HepG2 (cell line): Measurements from ENCODE around the gene FDPS. TPM values are rescaled to one million over a fixed set of nuclear protein-coding genes. Genes with fewer than 3 reads are reported as not detected.

ENCODE experiments used
- FOXA3 ChIP-seq: IDR thresholded peaks from 2 replicates; pipeline ENCODE4 v1.6.1; 2016; ENCODE audit warnings: missing genetic modification reagents, missing compliant biosample characterization
- MATR3 ChIP-seq: sonication (generic); formaldehyde crosslinking; IDR thresholded peaks from 2 replicates; pipeline ENCODE4 v1.4.0; 2020; ENCODE audit warnings: missing genetic modification reagents
- NAIF1 ChIP-seq: sonication (generic); formaldehyde crosslinking; IDR thresholded peaks from 2 replicates; pipeline ENCODE4 v1.5.0; 2020; ENCODE audit warnings: mild to moderate bottlenecking, missing genetic modification reagents, borderline replicate concordance
- PHF21A ChIP-seq: sonication (generic); formaldehyde crosslinking; IDR thresholded peaks from 2 replicates; pipeline ENCODE4 v1.5.0; 2020; ENCODE audit warnings: mild to moderate bottlenecking, missing genetic modification reagents
- YEATS2 ChIP-seq: sonication (generic); formaldehyde crosslinking; IDR thresholded peaks from 2 replicates; pipeline ENCODE4 v1.4.0; 2020; ENCODE audit warnings: missing genetic modification reagents, borderline replicate concordance
- ZNF256 ChIP-seq: sonication (generic); formaldehyde crosslinking; conservative IDR thresholded peaks from 2 replicates; pipeline ENCODE4 v1.4.0; 2020; ENCODE audit warnings: missing genetic modification reagents
- ZNF337 ChIP-seq: sonication (generic); formaldehyde crosslinking; IDR thresholded peaks from 2 replicates; pipeline ENCODE4 v1.5.1; 2020; ENCODE audit warnings: missing genetic modification reagents, low read depth, mild to moderate bottlenecking, borderline replicate concordance
- ZNF354B ChIP-seq: sonication (generic); formaldehyde crosslinking; IDR thresholded peaks from 2 replicates; pipeline ENCODE4 v1.8.0; 2022; ENCODE audit warnings: mild to moderate bottlenecking, missing genetic modification reagents
- ZNF530 ChIP-seq: sonication (generic); formaldehyde crosslinking; IDR thresholded peaks from 2 replicates; pipeline ENCODE4 v1.5.0; 2020; ENCODE audit warnings: low read depth, mild to moderate bottlenecking, missing genetic modification reagents
- ZNF703 ChIP-seq: sonication (generic); formaldehyde crosslinking; IDR thresholded peaks from 2 replicates; pipeline ENCODE4 v1.5.1; 2020; ENCODE audit warnings: missing genetic modification reagents, mild to moderate bottlenecking, moderate library complexity, borderline replicate concordance
- ZNF781 ChIP-seq: sonication (generic); formaldehyde crosslinking; IDR thresholded peaks from 2 replicates; pipeline ENCODE4 v1.5.1; 2020; ENCODE audit warnings: borderline replicate concordance, mild to moderate bottlenecking, missing genetic modification reagents; ENCODE audit errors: not compliant biosample characterization
- ZNF850 ChIP-seq: sonication (generic); formaldehyde crosslinking; conservative IDR thresholded peaks from 2 replicates; pipeline ENCODE4 v1.9.0; 2021; ENCODE audit warnings: mild to moderate bottlenecking, missing genetic modification reagents
- polyA plus RNA-seq, 8 experiments: library from polyadenylated mRNA; depleted of rRNA in 3 of 8; stranded (reverse) in 7 of 8; unstranded in 1 of 8; fragments of >200 nt; fragmentation: Illumina TruSeq in 4 of 8; extraction: Trizol in 4 of 8; gene quantifications; 2 replicates each; pipeline versions ENCODE4 v1.2.1 to v1.2.3, GENCODE V29; 2011 to 2016; ENCODE audit warnings: low read depth in 4 of 8, missing spikeins in 1 of 8, mixed read lengths in 1 of 8; ENCODE audit not compliant: insufficient read depth in 1 of 8
- total RNA-seq, 5 experiments: library from RNA; depleted of rRNA; stranded (reverse); fragments of >200 nt; fragmentation: Illumina TruSeq; extraction: Trizol; gene quantifications; 2 replicates each; pipeline ENCODE4 v1.2.3, GENCODE V29; 2016; ENCODE audit warnings: low read depth in 1 of 5
- TF ChIP-seq, protein P1 (sequence below): sonication (generic); formaldehyde crosslinking; IDR thresholded peaks from 2 replicates; pipeline ENCODE4 v1.4.0; 2020; ENCODE audit warnings: mild to moderate bottlenecking, missing genetic modification reagents
- TF ChIP-seq, protein P2 (sequence below): sonication (generic); formaldehyde crosslinking; IDR thresholded peaks from 2 replicates; pipeline ENCODE4 v1.8.1; 2023; ENCODE audit warnings: mild to moderate bottlenecking, missing genetic modification reagents
- TF ChIP-seq, protein P3 (sequence below): IDR thresholded peaks from 2 replicates; pipeline ENCODE4 v1.6.1; 2012; ENCODE audit warnings: low read length, improper control_type of control experiment
- TF ChIP-seq, protein P4 (sequence below): sonication (generic); formaldehyde crosslinking; IDR thresholded peaks from 2 replicates; pipeline ENCODE4 v1.4.0; 2020; ENCODE audit warnings: low read depth, mild to moderate bottlenecking, missing genetic modification reagents

The FDPS gene
- total and polyA plus RNA-seq, 2 of the 13 experiments (the other 11 are each of a cell fraction or from before 2014, with no cell fraction given): 264 to 519 TPM

DNA sequence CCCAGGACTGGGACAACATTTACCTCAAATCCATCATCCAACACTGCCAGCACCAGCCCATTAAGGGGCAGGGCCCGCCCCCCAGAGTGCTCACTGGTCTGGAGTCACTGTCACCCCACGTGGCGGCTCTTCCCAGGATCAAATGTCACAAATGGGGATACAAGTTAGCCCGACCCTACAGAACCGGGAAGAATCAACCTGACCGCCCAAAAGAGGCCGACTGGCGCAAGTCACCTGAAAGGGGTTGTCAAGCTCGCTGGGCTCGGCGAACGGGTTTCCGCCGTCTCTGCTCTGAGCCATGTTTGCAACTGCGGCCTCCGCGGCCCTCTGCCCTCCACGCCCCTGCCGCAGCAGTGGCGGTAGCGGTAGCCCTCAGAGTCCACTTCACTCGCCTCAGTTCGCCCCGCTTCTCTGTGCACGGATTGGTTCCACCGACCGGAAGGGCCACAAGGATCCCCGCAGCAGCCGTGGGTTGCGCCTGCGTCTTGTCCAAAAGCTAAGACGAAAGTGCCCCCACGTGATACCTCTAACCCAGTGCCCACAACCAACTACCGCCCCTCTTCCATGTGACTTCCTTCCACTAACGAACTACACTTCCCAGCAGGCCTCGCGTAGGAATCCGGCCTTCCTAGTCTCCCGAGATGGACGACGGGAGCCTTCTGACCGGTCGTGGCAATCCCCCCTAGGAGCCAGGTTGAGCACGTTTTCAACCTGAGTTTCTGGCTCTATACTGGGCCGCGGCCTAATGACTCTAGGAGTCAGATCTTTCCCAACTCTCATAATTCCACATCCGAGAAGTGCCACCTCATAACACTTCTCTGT, 46.6 kb upstream of the FDPS start, which contains the start of gene SCAMP3 (continued):
- TF ChIP-seq, protein P1, sequence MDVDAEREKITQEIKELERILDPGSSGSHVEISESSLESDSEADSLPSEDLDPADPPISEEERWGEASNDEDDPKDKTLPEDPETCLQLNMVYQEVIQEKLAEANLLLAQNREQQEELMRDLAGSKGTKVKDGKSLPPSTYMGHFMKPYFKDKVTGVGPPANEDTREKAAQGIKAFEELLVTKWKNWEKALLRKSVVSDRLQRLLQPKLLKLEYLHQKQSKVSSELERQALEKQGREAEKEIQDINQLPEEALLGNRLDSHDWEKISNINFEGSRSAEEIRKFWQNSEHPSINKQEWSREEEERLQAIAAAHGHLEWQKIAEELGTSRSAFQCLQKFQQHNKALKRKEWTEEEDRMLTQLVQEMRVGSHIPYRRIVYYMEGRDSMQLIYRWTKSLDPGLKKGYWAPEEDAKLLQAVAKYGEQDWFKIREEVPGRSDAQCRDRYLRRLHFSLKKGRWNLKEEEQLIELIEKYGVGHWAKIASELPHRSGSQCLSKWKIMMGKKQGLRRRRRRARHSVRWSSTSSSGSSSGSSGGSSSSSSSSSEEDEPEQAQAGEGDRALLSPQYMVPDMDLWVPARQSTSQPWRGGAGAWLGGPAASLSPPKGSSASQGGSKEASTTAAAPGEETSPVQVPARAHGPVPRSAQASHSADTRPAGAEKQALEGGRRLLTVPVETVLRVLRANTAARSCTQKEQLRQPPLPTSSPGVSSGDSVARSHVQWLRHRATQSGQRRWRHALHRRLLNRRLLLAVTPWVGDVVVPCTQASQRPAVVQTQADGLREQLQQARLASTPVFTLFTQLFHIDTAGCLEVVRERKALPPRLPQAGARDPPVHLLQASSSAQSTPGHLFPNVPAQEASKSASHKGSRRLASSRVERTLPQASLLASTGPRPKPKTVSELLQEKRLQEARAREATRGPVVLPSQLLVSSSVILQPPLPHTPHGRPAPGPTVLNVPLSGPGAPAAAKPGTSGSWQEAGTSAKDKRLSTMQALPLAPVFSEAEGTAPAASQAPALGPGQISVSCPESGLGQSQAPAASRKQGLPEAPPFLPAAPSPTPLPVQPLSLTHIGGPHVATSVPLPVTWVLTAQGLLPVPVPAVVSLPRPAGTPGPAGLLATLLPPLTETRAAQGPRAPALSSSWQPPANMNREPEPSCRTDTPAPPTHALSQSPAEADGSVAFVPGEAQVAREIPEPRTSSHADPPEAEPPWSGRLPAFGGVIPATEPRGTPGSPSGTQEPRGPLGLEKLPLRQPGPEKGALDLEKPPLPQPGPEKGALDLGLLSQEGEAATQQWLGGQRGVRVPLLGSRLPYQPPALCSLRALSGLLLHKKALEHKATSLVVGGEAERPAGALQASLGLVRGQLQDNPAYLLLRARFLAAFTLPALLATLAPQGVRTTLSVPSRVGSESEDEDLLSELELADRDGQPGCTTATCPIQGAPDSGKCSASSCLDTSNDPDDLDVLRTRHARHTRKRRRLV: peak; percentile 68; the same call in 1 of the 2 replicates
- TF ChIP-seq PHF21A (peak; percentile 70; the same call in 1 of the 2 replicates), ZNF530 (CRISPR knock-in tag) (no peak), FOXA3 (CRISPR knock-in tag) (peak; percentile 32; the same call in 1 of the 2 replicates), ZNF256 (no peak; the same call in 1 of the 2 replicates), ZNF354B (CRISPR knock-in tag) (0 out of 2 replicates have a peak, but pooled peaks have one; percentile 38), MATR3 (CRISPR knock-in tag) (no peak), ZNF850 (CRISPR knock-in tag) (peak; percentile 64; the same call in 1 of the 2 replicates), ZNF781 (CRISPR knock-in tag) (peak; percentile 76), ZNF703 (CRISPR knock-in tag) (no peak), NAIF1 (CRISPR knock-in tag) (0 out of 2 replicates have a peak, but pooled peaks have one; percentile 59), YEATS2 (CRISPR knock-in tag) (peak; percentile 90; the same call in 1 of the 2 replicates), ZNF337 (no peak)
- TF ChIP-seq, protein P2, sequence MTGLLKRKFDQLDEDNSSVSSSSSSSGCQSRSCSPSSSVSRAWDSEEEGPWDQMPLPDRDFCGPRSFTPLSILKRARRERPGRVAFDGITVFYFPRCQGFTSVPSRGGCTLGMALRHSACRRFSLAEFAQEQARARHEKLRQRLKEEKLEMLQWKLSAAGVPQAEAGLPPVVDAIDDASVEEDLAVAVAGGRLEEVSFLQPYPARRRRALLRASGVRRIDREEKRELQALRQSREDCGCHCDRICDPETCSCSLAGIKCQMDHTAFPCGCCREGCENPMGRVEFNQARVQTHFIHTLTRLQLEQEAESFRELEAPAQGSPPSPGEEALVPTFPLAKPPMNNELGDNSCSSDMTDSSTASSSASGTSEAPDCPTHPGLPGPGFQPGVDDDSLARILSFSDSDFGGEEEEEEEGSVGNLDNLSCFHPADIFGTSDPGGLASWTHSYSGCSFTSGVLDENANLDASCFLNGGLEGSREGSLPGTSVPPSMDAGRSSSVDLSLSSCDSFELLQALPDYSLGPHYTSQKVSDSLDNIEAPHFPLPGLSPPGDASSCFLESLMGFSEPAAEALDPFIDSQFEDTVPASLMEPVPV (CRISPR knock-in tag): peak; percentile 90
- TF ChIP-seq, protein P3, sequence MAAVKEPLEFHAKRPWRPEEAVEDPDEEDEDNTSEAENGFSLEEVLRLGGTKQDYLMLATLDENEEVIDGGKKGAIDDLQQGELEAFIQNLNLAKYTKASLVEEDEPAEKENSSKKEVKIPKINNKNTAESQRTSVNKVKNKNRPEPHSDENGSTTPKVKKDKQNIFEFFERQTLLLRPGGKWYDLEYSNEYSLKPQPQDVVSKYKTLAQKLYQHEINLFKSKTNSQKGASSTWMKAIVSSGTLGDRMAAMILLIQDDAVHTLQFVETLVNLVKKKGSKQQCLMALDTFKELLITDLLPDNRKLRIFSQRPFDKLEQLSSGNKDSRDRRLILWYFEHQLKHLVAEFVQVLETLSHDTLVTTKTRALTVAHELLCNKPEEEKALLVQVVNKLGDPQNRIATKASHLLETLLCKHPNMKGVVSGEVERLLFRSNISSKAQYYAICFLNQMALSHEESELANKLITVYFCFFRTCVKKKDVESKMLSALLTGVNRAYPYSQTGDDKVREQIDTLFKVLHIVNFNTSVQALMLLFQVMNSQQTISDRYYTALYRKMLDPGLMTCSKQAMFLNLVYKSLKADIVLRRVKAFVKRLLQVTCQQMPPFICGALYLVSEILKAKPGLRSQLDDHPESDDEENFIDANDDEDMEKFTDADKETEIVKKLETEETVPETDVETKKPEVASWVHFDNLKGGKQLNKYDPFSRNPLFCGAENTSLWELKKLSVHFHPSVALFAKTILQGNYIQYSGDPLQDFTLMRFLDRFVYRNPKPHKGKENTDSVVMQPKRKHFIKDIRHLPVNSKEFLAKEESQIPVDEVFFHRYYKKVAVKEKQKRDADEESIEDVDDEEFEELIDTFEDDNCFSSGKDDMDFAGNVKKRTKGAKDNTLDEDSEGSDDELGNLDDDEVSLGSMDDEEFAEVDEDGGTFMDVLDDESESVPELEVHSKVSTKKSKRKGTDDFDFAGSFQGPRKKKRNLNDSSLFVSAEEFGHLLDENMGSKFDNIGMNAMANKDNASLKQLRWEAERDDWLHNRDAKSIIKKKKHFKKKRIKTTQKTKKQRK: no peak
- TF ChIP-seq, protein P4, sequence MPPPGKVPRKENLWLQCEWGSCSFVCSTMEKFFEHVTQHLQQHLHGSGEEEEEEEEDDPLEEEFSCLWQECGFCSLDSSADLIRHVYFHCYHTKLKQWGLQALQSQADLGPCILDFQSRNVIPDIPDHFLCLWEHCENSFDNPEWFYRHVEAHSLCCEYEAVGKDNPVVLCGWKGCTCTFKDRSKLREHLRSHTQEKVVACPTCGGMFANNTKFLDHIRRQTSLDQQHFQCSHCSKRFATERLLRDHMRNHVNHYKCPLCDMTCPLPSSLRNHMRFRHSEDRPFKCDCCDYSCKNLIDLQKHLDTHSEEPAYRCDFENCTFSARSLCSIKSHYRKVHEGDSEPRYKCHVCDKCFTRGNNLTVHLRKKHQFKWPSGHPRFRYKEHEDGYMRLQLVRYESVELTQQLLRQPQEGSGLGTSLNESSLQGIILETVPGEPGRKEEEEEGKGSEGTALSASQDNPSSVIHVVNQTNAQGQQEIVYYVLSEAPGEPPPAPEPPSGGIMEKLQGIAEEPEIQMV (CRISPR knock-in tag): 0 out of 2 replicates have a peak, but pooled peaks have one; percentile 14
